Karpas-422 (cell line): ENCODE data around the gene SETSIP. TPM values are rescaled to one million over a fixed set of nuclear protein-coding genes. Genes with fewer than 3 reads are reported as not detected.
"Not testable (repeated sequence)": the region's sequence is repeated elsewhere in the genome, so short reads cannot be mapped to it uniquely, and the experiment has no call there.

ENCODE experiments used
- DNase-seq: peaks from one replicate; pipeline ENCODE4 v3.0.0-alpha.2; 2015
- H2AFZ ChIP-seq: fragments of 200-600 bp; sonication (generic); 2 replicates; pipeline ENCODE4 v1.6.1; 2014; ENCODE audit warnings: antibody characterized with exemption, low read length, mixed read lengths
- H3K27ac ChIP-seq: fragments of 200-600 bp; sonication (generic); 2 replicates; pipeline ENCODE4 v1.5.1; 2014; ENCODE audit warnings: mild to moderate bottlenecking, low read length, moderate library complexity
- H3K27me3 ChIP-seq: fragments of 200-600 bp; sonication (generic); 2 replicates; pipeline ENCODE4 v1.6.1; 2014; ENCODE audit warnings: low read length, mixed read lengths
- H3K36me3 ChIP-seq: fragments of 200-600 bp; sonication (generic); 2 replicates; pipeline ENCODE4 v1.6.1; 2014; ENCODE audit warnings: low read length, mixed read lengths; ENCODE audit not compliant: insufficient read depth
- H3K4me1 ChIP-seq: fragments of 200-600 bp; sonication (generic); 2 replicates; pipeline ENCODE4 v1.6.1; 2014; ENCODE audit warnings: mild to moderate bottlenecking, low read length, mixed read lengths
- H3K4me2 ChIP-seq: fragments of 200-600 bp; sonication (generic); 2 replicates; pipeline ENCODE4 v1.6.1; 2014; ENCODE audit warnings: low read length, low read depth, mild to moderate bottlenecking; ENCODE audit not compliant: poor library complexity, severe bottlenecking
- H3K4me3 ChIP-seq: fragments of 200-600 bp; sonication (generic); 2 replicates; pipeline ENCODE4 v1.5.1; 2014; ENCODE audit warnings: mild to moderate bottlenecking, antibody characterized with exemption, low read length, mixed read lengths
- H3K79me2 ChIP-seq: fragments of 200-600 bp; sonication (generic); 2 replicates; pipeline ENCODE4 v1.6.1; 2014; ENCODE audit warnings: mild to moderate bottlenecking, low read length, mixed read lengths
- H3K9ac ChIP-seq: fragments of 200-600 bp; sonication (generic); 2 replicates; pipeline ENCODE4 v1.6.0; 2014; ENCODE audit warnings: low read length
- H3K9me2 ChIP-seq: fragments of 200-600 bp; sonication (generic), shearing (Covaris generic); replicated peaks from 2 replicates; pipeline ENCODE4 v1.6.0; 2014; ENCODE audit warnings: mild to moderate bottlenecking, low read length, moderate library complexity; ENCODE audit not compliant: insufficient read depth
- H3K9me3 ChIP-seq: fragments of 300-700, 200-600 bp; sonication (generic); 2 replicates; pipeline ENCODE4 v1.6.1; 2014; ENCODE audit warnings: low read length, mixed read lengths
- H4K20me1 ChIP-seq: fragments of 200-600 bp; sonication (generic); 2 replicates; pipeline ENCODE4 v1.6.1; 2014; ENCODE audit warnings: mild to moderate bottlenecking, antibody characterized with exemption, low read length, low read depth; ENCODE audit not compliant: insufficient read depth
- total RNA-seq: library from RNA; depleted of rRNA; stranded (reverse); fragments of >200 nt; shearing (Covaris generic); gene quantifications from 2 replicates; pipeline ENCODE4 v1.2.3, GENCODE V29; 2014; ENCODE audit warnings: low replicate concordance

Gene SETSIP
- total RNA-seq, 1 experiment from 2014 or later: 0.89 TPM

DNA sequence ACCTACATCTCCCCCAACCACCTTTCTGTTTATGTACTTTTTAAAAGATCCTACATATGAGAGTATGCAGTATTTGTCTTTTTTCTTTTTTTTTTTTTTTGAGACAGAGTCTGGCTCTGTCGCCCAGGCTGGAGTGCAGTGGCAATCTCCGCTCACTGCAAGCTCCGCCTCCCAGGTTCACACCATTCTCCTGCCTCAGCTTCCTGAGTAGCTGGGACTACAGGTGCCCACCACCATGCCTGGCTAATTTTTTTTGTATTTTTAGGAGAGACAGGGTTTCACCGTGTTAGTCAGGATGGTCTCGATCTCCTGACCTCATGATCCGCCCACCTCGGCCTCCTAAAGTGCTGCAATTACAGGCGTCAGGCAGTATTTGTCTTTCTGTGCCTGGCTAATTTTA is 2.9 kb upstream of the SETSIP start:
- H3K4me1 ChIP-seq: peaks cover 10% of the 10 kb centered on the region
- not testable (repeated sequence) for H3K27me3 ChIP-seq, H3K36me3 ChIP-seq, H3K9me3 ChIP-seq, H3K9me2 ChIP-seq, H3K4me2 ChIP-seq, H3K27ac ChIP-seq, DNase-seq, H2AFZ ChIP-seq, H3K9ac ChIP-seq, H4K20me1 ChIP-seq, H3K79me2 ChIP-seq, H3K4me3 ChIP-seq

- H3K9me3 ChIP-seq: no peaks in the 10 kb centered on the region
- no peak overlapping the region for H2AFZ ChIP-seq
- no peak overlapping the region for H3K4me3 ChIP-seq
- H3K9ac ChIP-seq: no peak overlapping the region
- H3K27ac ChIP-seq: no peak overlapping the region
- H3K4me2 ChIP-seq: no peak overlapping the region
- no peaks in the 10 kb centered on the region for H3K36me3 ChIP-seq
- H3K79me2 ChIP-seq: no peaks in the 10 kb centered on the region
- no peak for DNase-seq
- no peaks in the 10 kb centered on the region for H3K9me2 ChIP-seq
- peaks cover 10% of the 10 kb centered on the region for H3K4me1 ChIP-seq
- H4K20me1 ChIP-seq: no peaks in the 10 kb centered on the region
- H3K27me3 ChIP-seq: no peaks in the 10 kb centered on the region
Measured at GRCh38 chr1:92076363-92076762, 1.2 kb upstream of the SETSIP start.

DNA sequence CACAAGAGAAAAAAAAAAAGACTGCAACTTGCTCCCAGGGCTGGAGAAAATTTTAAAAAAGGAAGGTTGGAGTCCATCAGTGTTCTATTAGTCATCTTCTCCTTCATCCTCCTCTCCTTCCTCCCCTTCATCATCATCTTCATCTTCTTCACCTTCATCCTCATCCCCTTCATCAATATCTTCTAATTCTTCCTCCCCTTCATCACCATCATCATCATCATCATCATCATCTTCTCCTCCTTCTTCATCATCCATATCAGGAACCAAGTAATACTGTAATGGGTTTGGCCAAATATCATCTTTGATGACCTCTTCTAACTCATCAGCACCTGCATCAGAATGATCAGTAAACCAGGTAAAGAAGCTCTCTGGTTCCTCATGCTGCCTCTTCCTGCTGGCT is 765 bp downstream of the SETSIP start:
- H3K4me1 ChIP-seq, H3K9ac ChIP-seq, H3K9me2 ChIP-seq, H2AFZ ChIP-seq, DNase-seq, H3K9me3 ChIP-seq, H3K79me2 ChIP-seq, H4K20me1 ChIP-seq, H3K27ac ChIP-seq, H3K4me2 ChIP-seq, H3K27me3 ChIP-seq, H3K36me3 ChIP-seq, H3K4me3 ChIP-seq: not testable (repeated sequence)

DNA sequence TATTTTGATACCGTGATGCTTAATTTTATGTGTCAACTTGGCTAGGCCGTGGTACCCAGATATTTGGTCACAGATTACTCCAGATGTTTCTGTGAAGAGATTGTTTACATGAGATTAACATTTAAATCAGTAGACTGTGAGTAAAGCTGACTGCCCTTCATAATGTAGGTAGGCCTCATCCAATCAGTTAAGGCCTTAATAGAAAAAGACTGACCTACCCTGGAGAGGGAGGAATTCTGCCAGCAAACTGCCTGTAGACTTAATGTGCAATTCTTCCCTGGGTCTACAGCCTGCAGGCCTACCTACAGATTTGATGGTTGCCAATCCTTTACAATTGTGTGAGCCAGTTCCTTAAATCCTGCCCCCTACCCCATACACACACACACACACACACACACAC is 4.3 kb downstream of the SETSIP start:
- no peaks in the 10 kb centered on the region for H3K36me3 ChIP-seq
- no peaks in the 10 kb centered on the region for H3K4me1 ChIP-seq
- H3K27ac ChIP-seq: no peak overlapping the region
- no peaks in the 10 kb centered on the region for H3K79me2 ChIP-seq
- H3K9ac ChIP-seq: no peak overlapping the region
- no peaks in the 10 kb centered on the region for H3K27me3 ChIP-seq
- H3K4me2 ChIP-seq: no peak overlapping the region
- H4K20me1 ChIP-seq: no peaks in the 10 kb centered on the region
- no peaks in the 10 kb centered on the region for H3K9me2 ChIP-seq
- no peaks in the 10 kb centered on the region for H3K9me3 ChIP-seq
- H2AFZ ChIP-seq: no peak overlapping the region
- DNase-seq: no peak
- no peak overlapping the region for H3K4me3 ChIP-seq

- no peaks in the 10 kb centered on the region for H3K36me3 ChIP-seq
- no peak overlapping the region for H2AFZ ChIP-seq
- no peaks in the 10 kb centered on the region for H3K9me2 ChIP-seq
- H3K27me3 ChIP-seq: no peaks in the 10 kb centered on the region
- no peak overlapping the region for H3K4me3 ChIP-seq
- no peaks in the 10 kb centered on the region for H3K79me2 ChIP-seq
- no peaks in the 10 kb centered on the region for H3K9me3 ChIP-seq
- no peak overlapping the region for H3K9ac ChIP-seq
- H3K27ac ChIP-seq: no peak overlapping the region
- no peaks in the 10 kb centered on the region for H4K20me1 ChIP-seq
- H3K4me1 ChIP-seq: no peaks in the 10 kb centered on the region
- no peak overlapping the region for H3K4me2 ChIP-seq
- no peak for DNase-seq
Measured at GRCh38 chr1:92066321-92066720, 8.9 kb downstream of the SETSIP start.

- H3K4me3 ChIP-seq: no peak overlapping the region
- no peaks in the 10 kb centered on the region for H3K79me2 ChIP-seq
- no peaks in the 10 kb centered on the region for H3K4me1 ChIP-seq
- no peaks in the 10 kb centered on the region for H3K9me2 ChIP-seq
- DNase-seq: no peak
- H3K36me3 ChIP-seq: no peaks in the 10 kb centered on the region
- H2AFZ ChIP-seq: no peak overlapping the region
- H3K9me3 ChIP-seq: no peaks in the 10 kb centered on the region
- no peak overlapping the region for H3K9ac ChIP-seq
- no peak overlapping the region for H3K4me2 ChIP-seq
- H3K27ac ChIP-seq: no peak overlapping the region
- no peaks in the 10 kb centered on the region for H4K20me1 ChIP-seq
- H3K27me3 ChIP-seq: no peaks in the 10 kb centered on the region
Measured at GRCh38 chr1:92065042-92065441, 10.2 kb downstream of the SETSIP start.

- H3K27ac ChIP-seq: no peak overlapping the region
- DNase-seq: no peak
- H3K9ac ChIP-seq: no peak overlapping the region
Measured at GRCh38 chr1:92051948-92052347, 23.3 kb downstream of the SETSIP start.

GRCh38 chr1:92045766-92046495 is 29.3 kb downstream of the SETSIP start:
- H3K9ac ChIP-seq: no peak overlapping the region
- H3K4me2 ChIP-seq: no peak overlapping the region
- no peak overlapping the region for H3K4me3 ChIP-seq
- H3K4me1 ChIP-seq: no peaks in the 10 kb centered on the region
- no peaks in the 10 kb centered on the region for H4K20me1 ChIP-seq
- no peaks in the 10 kb centered on the region for H3K9me2 ChIP-seq
- no peaks in the 10 kb centered on the region for H3K27me3 ChIP-seq
- no peak for DNase-seq
- H3K27ac ChIP-seq: no peak overlapping the region
- H3K9me3 ChIP-seq: no peaks in the 10 kb centered on the region
- no peak overlapping the region for H2AFZ ChIP-seq
- H3K36me3 ChIP-seq: no peaks in the 10 kb centered on the region
- H3K79me2 ChIP-seq: no peaks in the 10 kb centered on the region

More at GRCh38 chr1:92051948-92052347, 23.3 kb downstream of the SETSIP start:
- Histone ChIP-seq H3K36me3 (no peaks in the 10 kb centered on the region), H3K4me2 (no peak overlapping the region), H3K79me2 (no peaks in the 10 kb centered on the region), H2AFZ (no peak overlapping the region), H3K4me1 (no peaks in the 10 kb centered on the region), H4K20me1 (no peaks in the 10 kb centered on the region), H3K9me2 (no peaks in the 10 kb centered on the region), H3K9me3 (no peaks in the 10 kb centered on the region), H3K27me3 (no peaks in the 10 kb centered on the region), H3K4me3 (no peak overlapping the region)
